CD4-positive, alpha-beta memory T cell (primary cell): ENCODE measurements around the gene APCDD1L. TPM values are rescaled to one million over a fixed set of nuclear protein-coding genes. Genes with fewer than 3 reads are reported as not detected.

Experiments used
- CTCF ChIA-PET: fragments of 350-600 bp; sonication (Branson Sonifier 250); formaldehyde crosslinking; loops from one replicate; lab custom pipeline; 2021; ENCODE audit warnings: inconsistent platforms; ENCODE audit not compliant: partially characterized antibody; lab: Charles Lee
- POLR2A ChIA-PET: fragments of 350-600 bp; sonication (Branson Sonifier 250); formaldehyde crosslinking; loops from one replicate; lab custom pipeline; 2021; ENCODE audit not compliant: partially characterized antibody; lab: Charles Lee
- DNase-seq, 5 donors: peaks; one replicate each; pipeline versions ENCODE4 v3.0.0 to v3.0.0-alpha.2; 2020 to 2022; ENCODE audit warnings: mixed read lengths in 1 of 5
- H3K27ac ChIP-seq: one replicate; pipeline ENCODE4 v1.7.0; 2013; ENCODE audit warnings: low read depth, low read length
- H3K27me3 ChIP-seq: 2 replicates; pipeline ENCODE4 v1.7.0; 2013; ENCODE audit warnings: mild to moderate bottlenecking, low read length, moderate library complexity; ENCODE audit not compliant: insufficient read depth
- H3K36me3 ChIP-seq: 2 replicates; pipeline ENCODE4 v1.7.0; 2013; ENCODE audit warnings: mild to moderate bottlenecking, low read length, moderate library complexity; ENCODE audit not compliant: insufficient read depth
- H3K4me1 ChIP-seq: 2 replicates; pipeline ENCODE4 v1.7.0; 2013; ENCODE audit warnings: mild to moderate bottlenecking, low read length, moderate library complexity; ENCODE audit not compliant: insufficient read depth
- H3K4me3 ChIP-seq, 2 donors: one replicate each; pipeline ENCODE4 v1.7.0; 2013; ENCODE audit warnings: low read length in 2 of 2, mild to moderate bottlenecking in 1 of 2
- H3K9me3 ChIP-seq, 2 donors: one replicate each; pipeline ENCODE4 v1.7.0; 2013; ENCODE audit warnings: low read length in 2 of 2, control low read depth in 1 of 2; ENCODE audit not compliant: control insufficient read depth in 1 of 2
- H3K27ac Mint-ChIP-seq, 7 donors: one replicate each; pipeline ENCODE4 v1.8.0; 2020 to 2021; ENCODE audit warnings: mixed read lengths in 7 of 7, mild to moderate bottlenecking in 6 of 7, inconsistent platforms in 3 of 7, moderate library complexity in 3 of 7
- H3K27me3 Mint-ChIP-seq, 2 donors: one replicate each; pipeline ENCODE4 v1.8.0; 2020 to 2021; ENCODE audit warnings: mixed read lengths in 2 of 2
- H3K36me3 Mint-ChIP-seq, 2 donors: one replicate each; pipeline ENCODE4 v1.8.0; 2020 to 2021; ENCODE audit warnings: mixed read lengths in 2 of 2, inconsistent platforms in 1 of 2, mild to moderate bottlenecking in 1 of 2
- H3K4me1 Mint-ChIP-seq, 4 donors: one replicate each; pipeline ENCODE4 v1.8.0; 2020 to 2021; ENCODE audit warnings: mixed read lengths in 4 of 4, mild to moderate bottlenecking in 1 of 4
- H3K4me3 Mint-ChIP-seq, 8 donors: one replicate each; pipeline ENCODE4 v1.8.0; 2020 to 2021; ENCODE audit warnings: mixed read lengths in 8 of 8, mild to moderate bottlenecking in 7 of 8, moderate library complexity in 6 of 8, inconsistent platforms in 3 of 8
- H3K9me3 Mint-ChIP-seq, 8 donors: one replicate each; pipeline ENCODE4 v1.8.0; 2020 to 2021; ENCODE audit warnings: mixed read lengths in 8 of 8, mild to moderate bottlenecking in 5 of 8, inconsistent platforms in 3 of 8, moderate library complexity in 1 of 8
- intact Hi-C: fragments of 100-400 bp; cut with micrococcal nuclease; formaldehyde crosslinking; loops from one replicate; pipeline ENCODE4 v1.15.1; 2023
- polyA plus RNA-seq, 2 donors: library from polyadenylated mRNA; unstranded; fragments of 300-500 nt; fragmentation: Illumina TruSeq; gene quantifications; one replicate each; pipeline ENCODE4 v1.2.3, GENCODE V29; 2021
- total RNA-seq, 2 experiments: library from RNA; stranded (reverse); gene quantifications; one replicate each; pipeline ENCODE4 v1.2.3, GENCODE V29; 2021

APCDD1L gene
- not detected for total RNA-seq
- under 1 TPM in 1 of 2 donors, not detected in 1; 0.11 TPM for polyA plus RNA-seq

DNA sequence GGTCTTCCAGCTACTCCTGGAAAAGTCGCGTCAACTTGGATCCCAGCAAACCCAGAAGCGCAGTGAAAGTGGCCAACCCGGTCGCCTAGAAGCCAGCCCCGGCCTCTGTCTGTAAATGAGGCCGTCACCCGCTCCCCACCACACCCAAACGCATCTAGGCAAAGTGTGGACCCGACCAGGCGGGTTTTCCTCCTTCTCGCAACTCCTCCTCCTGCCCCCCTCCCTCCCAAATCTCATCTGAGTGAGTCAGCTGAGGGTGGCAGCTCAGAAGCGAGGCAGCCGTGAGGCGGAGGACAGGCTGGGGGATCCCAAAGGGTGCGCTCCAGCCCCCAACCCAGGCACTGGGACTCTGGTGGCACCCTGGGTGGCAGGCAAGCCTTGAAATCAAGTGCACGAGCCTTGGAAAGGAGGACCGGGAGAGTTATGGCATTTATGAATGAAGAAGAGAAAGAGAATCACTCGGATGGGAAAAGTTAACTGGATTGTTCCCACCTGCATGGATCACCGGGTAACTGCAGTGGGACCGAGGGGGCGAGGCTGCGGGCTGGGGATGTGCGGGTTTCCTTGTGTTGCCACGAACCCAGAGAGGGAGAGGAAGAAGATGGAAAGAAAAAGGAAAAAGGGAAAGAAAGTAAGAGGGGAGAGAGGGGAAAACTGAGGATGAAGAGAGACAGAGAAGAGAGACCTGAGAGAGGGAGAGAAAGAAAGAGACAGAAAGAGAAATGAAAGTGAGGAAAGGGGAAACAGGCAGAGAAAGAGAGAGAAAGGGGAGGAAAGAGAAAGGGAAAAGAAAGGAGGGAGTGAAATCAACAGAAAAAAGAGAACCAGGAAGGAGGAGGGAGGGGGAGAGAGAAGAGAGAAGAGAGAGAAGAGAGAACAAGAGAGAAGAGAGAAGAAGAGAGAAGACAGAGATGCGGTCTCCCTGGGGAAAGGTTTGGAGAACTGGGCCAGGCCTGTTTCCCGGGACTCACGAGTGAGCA, at the start of gene APCDD1L:
Gene APCDD1L, minus strand, starts transcription at position 167 of the 980 bp plus-strand sequence. CDS start 692 bp downstream, outside the sequence.
- Histone ChIP-seq H3K27ac (no peak within 1 kb of the TSS), H3K4me1 (no peaks in the 10 kb centered on the region), H3K4me3 (no peak within 1 kb of the TSS), H3K9me3 (no peaks in the 10 kb centered on the region), H3K36me3 (no peaks in the 10 kb centered on the region), H3K27me3 (peaks cover 7% of the 10 kb centered on the region)
- Mint-ChIP-seq H3K27me3 (peaks cover 23 to 29% of the 10 kb centered on the region in 2 donors), H3K4me3 (no peak within 1 kb of the TSS), H3K9me3 (no peaks in the 10 kb centered on the region), H3K36me3 (no peaks in the 10 kb centered on the region), H3K4me1 (no peaks in the 10 kb centered on the region), H3K27ac (no peak within 1 kb of the TSS)
- DNase-seq: no peak
- ChIA-PET POLR2A (no interaction called here), CTCF (no interaction called here)
- intact Hi-C loops: no loop called here

DNA sequence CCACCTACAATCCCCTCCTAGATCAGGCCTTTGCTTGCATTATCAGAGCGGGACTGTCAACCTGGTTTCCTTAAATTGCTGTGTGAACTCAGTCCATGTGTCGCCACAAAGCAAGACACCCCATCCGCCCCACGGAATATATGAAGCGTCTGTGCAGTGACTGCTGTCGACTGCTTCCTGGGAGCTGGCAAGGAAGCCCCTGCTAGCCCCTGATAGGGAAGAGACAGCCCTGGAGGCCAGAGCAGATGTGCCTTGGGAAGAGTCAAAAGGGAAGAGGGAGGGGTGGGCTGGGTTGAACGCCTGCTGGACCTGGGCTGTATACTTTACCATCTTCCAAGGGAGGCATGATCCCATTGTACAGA, 44.1 kb upstream of the APCDD1L start:
- Histone ChIP-seq H3K4me1 (no peaks in the 10 kb centered on the region), H3K27ac (no peak overlapping the region), H3K4me3 (no peak overlapping the region), H3K9me3 (no peaks in the 10 kb centered on the region), H3K36me3 (no peaks in the 10 kb centered on the region), H3K27me3 (no peaks in the 10 kb centered on the region)
- Mint-ChIP-seq H3K27ac (no peak overlapping the region), H3K36me3 (no peaks in the 10 kb centered on the region), H3K9me3 (peaks cover 0 to 8% (median 0%) of the 10 kb centered on the region in 8 donors), H3K4me3 (no peak overlapping the region), H3K4me1 (no peaks in the 10 kb centered on the region), H3K27me3 (peaks cover 7 to 13% of the 10 kb centered on the region in 2 donors)
- CTCF ChIA-PET: no interaction called here
- no peak for DNase-seq
- intact Hi-C loops: no loop called here
- POLR2A ChIA-PET: no interaction called here

DNA sequence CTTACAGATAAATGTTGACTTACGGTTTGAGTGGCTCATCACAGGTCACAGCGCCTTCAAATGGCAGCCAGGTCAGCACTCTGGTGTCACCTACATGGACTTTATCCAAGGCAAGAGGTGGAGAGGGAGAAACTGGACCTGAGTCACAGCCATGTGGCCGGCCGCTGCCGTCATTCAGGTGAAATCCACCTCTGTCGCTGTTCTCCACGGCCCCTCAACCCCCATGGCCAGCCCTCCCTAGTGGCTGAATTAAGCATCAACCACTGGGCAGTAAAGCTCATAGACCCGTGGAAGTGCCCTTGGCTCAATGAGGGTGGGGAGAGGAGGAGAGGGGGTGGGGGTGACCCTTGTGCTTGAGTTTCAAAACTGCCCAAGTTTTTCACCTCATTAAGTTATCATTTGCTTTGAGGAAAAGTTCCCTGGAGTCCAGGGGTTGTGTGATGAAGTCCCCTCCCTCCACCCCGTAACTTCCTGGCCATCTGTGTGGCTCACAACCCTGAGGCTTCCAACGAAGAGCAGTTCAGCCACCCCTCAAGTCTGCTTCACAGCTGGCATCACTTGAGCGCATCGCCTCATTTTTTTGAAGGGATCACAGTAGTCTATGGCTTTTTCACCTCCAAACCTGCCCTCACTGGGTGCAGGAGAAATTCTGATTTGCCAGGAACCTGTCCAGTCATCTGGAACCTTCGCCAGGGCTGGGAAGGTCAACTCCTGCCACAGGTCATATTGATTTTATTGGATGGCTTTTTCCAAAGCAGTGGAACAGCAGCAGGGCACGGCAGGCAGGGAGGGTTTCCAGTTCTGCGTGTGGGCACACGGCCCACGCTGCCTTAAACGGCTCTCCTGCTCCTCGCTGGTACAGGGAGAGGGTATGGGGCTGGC, 43.5 kb upstream of the APCDD1L start:
- POLR2A ChIA-PET: no interaction called here
- Mint-ChIP-seq H3K4me1 (no peaks in the 10 kb centered on the region), H3K36me3 (no peaks in the 10 kb centered on the region)

DNA sequence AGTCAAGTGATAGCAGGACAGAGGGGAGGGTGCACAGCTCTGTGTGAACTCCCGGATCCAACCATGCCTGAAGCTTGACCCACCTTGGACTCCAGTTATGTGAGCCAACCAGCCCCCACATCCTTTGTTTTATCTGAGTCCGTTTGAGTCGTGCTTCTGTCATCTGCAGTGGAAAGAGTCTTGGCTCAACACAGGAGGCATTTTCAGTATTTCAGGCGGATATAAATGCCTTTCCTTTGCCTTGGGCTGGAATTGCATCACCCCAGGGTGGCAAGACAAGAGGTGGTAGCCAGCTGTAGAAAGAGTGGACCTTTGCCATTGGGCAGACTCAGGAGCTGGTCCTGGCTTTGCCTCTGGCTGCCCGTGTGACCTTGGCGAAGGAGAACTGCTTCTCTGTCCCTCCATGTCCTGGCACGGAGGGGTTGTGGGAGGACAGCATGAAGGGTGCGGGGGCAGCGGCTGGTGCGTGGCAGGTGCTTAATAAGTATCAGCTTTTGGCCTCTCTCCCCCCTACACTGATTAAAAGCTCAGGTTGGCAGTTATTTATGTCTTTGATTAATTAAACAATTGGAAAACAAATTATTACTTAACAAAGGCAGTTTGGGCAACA, 42.6 kb upstream of the APCDD1L start:
- no peaks in the 10 kb centered on the region for H3K4me1 ChIP-seq
- H3K4me3 Mint-ChIP-seq: no peak overlapping the region
- DNase-seq: no peak
- peaks cover 12 to 19% of the 10 kb centered on the region in 2 donors for H3K27me3 Mint-ChIP-seq
- no peak overlapping the region for H3K4me3 ChIP-seq
- ChIA-PET CTCF (no interaction called here), POLR2A (no interaction called here)
- no peak overlapping the region for H3K27ac Mint-ChIP-seq
- no peaks in the 10 kb centered on the region for H3K36me3 Mint-ChIP-seq
- H3K9me3 ChIP-seq: no peaks in the 10 kb centered on the region
- no peaks in the 10 kb centered on the region for H3K27me3 ChIP-seq
- H3K36me3 ChIP-seq: no peaks in the 10 kb centered on the region
- intact Hi-C loops: no loop called here
- H3K27ac ChIP-seq: no peak overlapping the region
- H3K9me3 Mint-ChIP-seq: no peaks in the 10 kb centered on the region
- no peaks in the 10 kb centered on the region for H3K4me1 Mint-ChIP-seq

More for the DNA sequence above, 43.5 kb upstream of the APCDD1L start:
- Histone ChIP-seq H3K4me3 (no peak overlapping the region), H3K36me3 (no peaks in the 10 kb centered on the region), H3K27me3 (no peaks in the 10 kb centered on the region), H3K4me1 (no peaks in the 10 kb centered on the region), H3K27ac (no peak overlapping the region), H3K9me3 (no peaks in the 10 kb centered on the region)
- Mint-ChIP-seq H3K27me3 (peaks cover 7 to 14% of the 10 kb centered on the region in 2 donors), H3K27ac (no peak overlapping the region), H3K9me3 (peaks cover 0 to 5% (median 0%) of the 10 kb centered on the region in 8 donors), H3K4me3 (no peak overlapping the region)
- CTCF ChIA-PET: no interaction called here
- DNase-seq: no peak
- intact Hi-C loops: no loop called here

DNA sequence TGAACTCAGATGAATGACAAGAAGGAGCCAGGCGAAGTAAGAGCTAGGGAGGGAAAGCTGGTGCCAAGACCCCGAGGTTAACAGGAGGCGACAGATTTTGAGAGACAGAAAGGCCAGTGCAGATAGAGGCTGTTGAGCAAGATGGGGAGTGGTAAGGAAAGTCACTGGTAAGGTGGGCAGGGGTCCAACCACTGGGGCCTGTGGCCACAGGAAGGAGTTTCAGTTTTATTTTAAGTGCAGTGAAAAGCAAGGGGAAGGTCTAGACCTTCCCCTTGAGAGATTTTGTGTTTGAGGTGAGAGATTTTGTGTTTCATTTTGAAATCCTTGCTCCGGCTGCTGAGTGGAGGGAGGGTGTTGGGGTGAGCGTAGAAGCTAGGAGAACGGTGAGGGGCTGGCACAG, 41.8 kb upstream of the APCDD1L start:
- intact Hi-C loops: no loop called here
- no peaks in the 10 kb centered on the region for H3K9me3 ChIP-seq
- H3K4me3 ChIP-seq: no peak overlapping the region
- Mint-ChIP-seq H3K9me3 (no peaks in the 10 kb centered on the region), H3K27me3 (peaks cover 12 to 19% of the 10 kb centered on the region in 2 donors), H3K36me3 (no peaks in the 10 kb centered on the region), H3K27ac (no peak overlapping the region), H3K4me3 (no peak overlapping the region), H3K4me1 (no peaks in the 10 kb centered on the region)
- H3K36me3 ChIP-seq: no peaks in the 10 kb centered on the region
- ChIA-PET CTCF (no interaction called here), POLR2A (no interaction called here)
- no peaks in the 10 kb centered on the region for H3K4me1 ChIP-seq
- DNase-seq: no peak
- no peak overlapping the region for H3K27ac ChIP-seq
- H3K27me3 ChIP-seq: no peaks in the 10 kb centered on the region

DNA sequence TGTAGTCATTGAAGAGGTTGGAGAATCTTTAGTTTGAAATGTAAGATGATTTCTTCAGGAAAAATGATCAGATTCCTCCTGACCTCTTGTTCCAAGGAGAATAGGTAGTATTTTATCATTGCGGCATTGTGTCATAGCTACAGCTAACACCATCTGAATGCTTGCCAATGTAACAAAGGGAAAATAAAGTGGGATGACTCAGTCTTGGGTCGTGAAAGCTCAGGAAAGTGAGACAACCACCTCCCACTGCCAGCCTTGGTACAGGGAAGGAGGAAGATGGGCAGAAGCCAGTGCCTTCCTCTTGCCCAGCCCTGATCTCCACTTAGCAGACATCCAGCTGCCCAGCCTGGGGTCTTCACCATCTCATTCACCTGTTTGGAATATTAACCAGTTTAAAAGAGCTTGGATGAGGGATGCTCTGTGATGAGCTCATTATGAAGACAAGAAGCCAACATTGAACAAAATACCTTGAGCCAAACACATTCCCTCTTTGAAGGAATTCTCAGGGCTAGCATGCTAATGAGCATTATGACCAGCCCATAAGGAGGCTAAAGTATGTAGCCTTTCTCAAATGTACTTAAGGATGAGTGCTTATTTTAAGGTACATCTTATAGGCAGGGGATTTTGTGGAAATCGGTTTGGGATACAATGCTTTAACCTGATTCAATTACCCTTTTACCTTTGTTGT, 40.0 kb upstream of the APCDD1L start:
- no peak overlapping the region for H3K27ac Mint-ChIP-seq
- Histone ChIP-seq H3K4me1 (no peaks in the 10 kb centered on the region), H3K27me3 (no peaks in the 10 kb centered on the region), H3K4me3 (no peak overlapping the region), H3K27ac (no peak overlapping the region), H3K36me3 (no peaks in the 10 kb centered on the region), H3K9me3 (no peaks in the 10 kb centered on the region)
- ChIA-PET CTCF (no interaction called here), POLR2A (no interaction called here)
- H3K27me3 Mint-ChIP-seq: peaks cover 14 to 19% of the 10 kb centered on the region in 2 donors
- H3K9me3 Mint-ChIP-seq: no peaks in the 10 kb centered on the region
- no peaks in the 10 kb centered on the region for H3K4me1 Mint-ChIP-seq
- intact Hi-C loops: no loop called here
- H3K4me3 Mint-ChIP-seq: no peak overlapping the region
- no peak for DNase-seq
- H3K36me3 Mint-ChIP-seq: no peaks in the 10 kb centered on the region
